ENCODE measurements around the gene FBLN7.

GRCh38 chr2:112220831-112221230 lies 82.6 kb downstream of the FBLN7 start:
- TF ChIP-seq, protein P1, sequence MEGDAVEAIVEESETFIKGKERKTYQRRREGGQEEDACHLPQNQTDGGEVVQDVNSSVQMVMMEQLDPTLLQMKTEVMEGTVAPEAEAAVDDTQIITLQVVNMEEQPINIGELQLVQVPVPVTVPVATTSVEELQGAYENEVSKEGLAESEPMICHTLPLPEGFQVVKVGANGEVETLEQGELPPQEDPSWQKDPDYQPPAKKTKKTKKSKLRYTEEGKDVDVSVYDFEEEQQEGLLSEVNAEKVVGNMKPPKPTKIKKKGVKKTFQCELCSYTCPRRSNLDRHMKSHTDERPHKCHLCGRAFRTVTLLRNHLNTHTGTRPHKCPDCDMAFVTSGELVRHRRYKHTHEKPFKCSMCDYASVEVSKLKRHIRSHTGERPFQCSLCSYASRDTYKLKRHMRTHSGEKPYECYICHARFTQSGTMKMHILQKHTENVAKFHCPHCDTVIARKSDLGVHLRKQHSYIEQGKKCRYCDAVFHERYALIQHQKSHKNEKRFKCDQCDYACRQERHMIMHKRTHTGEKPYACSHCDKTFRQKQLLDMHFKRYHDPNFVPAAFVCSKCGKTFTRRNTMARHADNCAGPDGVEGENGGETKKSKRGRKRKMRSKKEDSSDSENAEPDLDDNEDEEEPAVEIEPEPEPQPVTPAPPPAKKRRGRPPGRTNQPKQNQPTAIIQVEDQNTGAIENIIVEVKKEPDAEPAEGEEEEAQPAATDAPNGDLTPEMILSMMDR (IDR thresholded peaks at IDR 0.05): no peak
- TF ChIP-seq POLR2A (IDR thresholded peaks at IDR 0.05): no peak

Measured in testis (tissue), 2 donors.